GM12878 (cell line): ENCODE results near the gene GMCL1. TPM values are rescaled to one million over a fixed set of nuclear protein-coding genes. Genes with fewer than 3 reads are reported as not detected.

Experiments used
- ATAC-seq: fragments of 200-7000 bp; cut with Tn5 transposase; 3 replicates; pipeline ENCODE4 v1.9.1; 2020; ENCODE audit warnings: mild to moderate bottlenecking, moderate library complexity
- BruUV-seq: library from RNA; stranded (reverse); fragments of 400-500 nt; replicated peaks from 2 replicates; lab custom pipeline; 2021; lab: Mats Ljungman, UMichigan
- CTCF ChIA-PET: fragments of 300-600 bp; sonication (Branson Sonifier 250); formaldehyde crosslinking; extraction: SDS; loops from one replicate; lab custom pipeline; 2021; ENCODE audit warnings: inconsistent platforms; lab: Yijun Ruan, JAX
- POLR2A ChIA-PET: fragments of 350-600 bp; formaldehyde crosslinking; extraction: SDS; loops from one replicate; lab custom pipeline; 2021; ENCODE audit warnings: inconsistent platforms; lab: Charles Lee
- RAD21 ChIA-PET: fragments of 300-600 bp; sonication (Branson Sonifier 250); formaldehyde crosslinking; loops from one replicate; lab custom pipeline; 2023; ENCODE audit warnings: antibody characterized with exemption; ENCODE audit not compliant: unreplicated experiment; lab: Charles Lee
- SMC1A ChIA-PET: fragments of 300-600 bp; sonication (Branson Sonifier 250); formaldehyde crosslinking; loops from one replicate; lab custom pipeline; 2023; ENCODE audit not compliant: unreplicated experiment, uncharacterized antibody; lab: Charles Lee
- DNase-seq: peaks from one replicate; pipeline ENCODE4 v3.0.0-alpha.2; 2011; ENCODE audit warnings: low read depth, low spot score
- FAIRE-seq: peaks from 3 replicates; lab custom pipeline; 2011; peaks lifted over from hg19 to GRCh38; lab: Jason Lieb, UNC
- H2AFZ ChIP-seq: 2 replicates; pipeline ENCODE4 v1.6.0; 2011; ENCODE audit warnings: low read depth, low read length, control low read depth; ENCODE audit not compliant: control insufficient read depth
- H3K27ac ChIP-seq: 2 replicates; pipeline ENCODE4 v1.5.1; 2011; ENCODE audit warnings: control low read depth; ENCODE audit not compliant: control insufficient read depth, insufficient read depth
- H3K27me3 ChIP-seq, 2 experiments: replicated peaks in 1 of 2; 2 replicates each; pipeline versions ENCODE4 v1.6.0 to v1.6.1; 2011; ENCODE audit warnings: low read length in 1 of 2; ENCODE audit not compliant: control insufficient read depth in 2 of 2, insufficient read depth in 2 of 2
- H3K36me3 ChIP-seq, 2 experiments: 2 replicates each; pipeline ENCODE4 v1.5.1; 2011; ENCODE audit warnings: low read length in 1 of 2; ENCODE audit not compliant: control insufficient read depth in 2 of 2, insufficient read depth in 2 of 2
- H3K4me1 ChIP-seq: 2 replicates; pipeline ENCODE4 v1.6.1; 2011; ENCODE audit warnings: mild to moderate bottlenecking, low read length, moderate library complexity, mixed read lengths; ENCODE audit not compliant: control insufficient read depth, insufficient read depth
- H3K4me2 ChIP-seq: 2 replicates; pipeline ENCODE4 v1.6.0; 2011; ENCODE audit warnings: control low read depth; ENCODE audit not compliant: control insufficient read depth, insufficient read depth
- H3K4me3 ChIP-seq: fragments of 200-600 bp; sonication (generic); 2 replicates; pipeline ENCODE4 v1.5.1; 2016
- H3K79me2 ChIP-seq: 2 replicates; pipeline ENCODE4 v1.6.0; 2011; ENCODE audit warnings: low read length; ENCODE audit not compliant: control insufficient read depth, insufficient read depth
- H3K9ac ChIP-seq: 2 replicates; pipeline ENCODE4 v1.8.0; 2011; ENCODE audit warnings: low read length, control low read depth, mixed read lengths; ENCODE audit not compliant: control insufficient read depth, insufficient read depth
- H3K9me3 ChIP-seq: replicated peaks from 3 replicates; pipeline ENCODE4 v1.5.1; 2011; ENCODE audit warnings: mild to moderate bottlenecking, low read length; ENCODE audit not compliant: control insufficient read depth, insufficient read depth
- H4K20me1 ChIP-seq: 2 replicates; pipeline ENCODE4 v1.6.0; 2011; ENCODE audit not compliant: control insufficient read depth, insufficient read depth
- ASH2L ChIP-seq: fragments of 300-600, 200-600 bp; sonication (generic); IDR thresholded peaks from 2 replicates; pipeline ENCODE4 v1.6.1; 2017; ENCODE audit warnings: low read depth, mild to moderate bottlenecking, borderline replicate concordance
- E2F4 ChIP-seq: IDR thresholded peaks from 2 replicates; pipeline ENCODE4 v1.6.1; 2012; ENCODE audit warnings: low read depth, low read length, improper control_type of control experiment
- MEF2A ChIP-seq: IDR thresholded peaks from 2 replicates; pipeline ENCODE4 v1.6.1; 2011; ENCODE audit warnings: low read depth, mild to moderate bottlenecking, low read length, moderate library complexity; ENCODE audit not compliant: insufficient read depth
- NR2F1 ChIP-seq: fragments of 450-650 bp; conservative IDR thresholded peaks from 2 replicates; pipeline ENCODE4 v1.6.1; 2017; ENCODE audit warnings: mild to moderate bottlenecking
- SMAD5 ChIP-seq: IDR thresholded peaks from 2 replicates; pipeline ENCODE4 v1.6.1; 2016; ENCODE audit warnings: antibody characterized with exemption, low read depth
- STAT1 ChIP-seq: fragments of 450-650 bp; conservative IDR thresholded peaks from 2 replicates; pipeline ENCODE4 v1.6.1; 2014; ENCODE audit warnings: antibody characterized with exemption, mild to moderate bottlenecking
- TCF3 ChIP-seq: IDR thresholded peaks from 2 replicates; pipeline ENCODE4 v1.6.1; 2012; ENCODE audit warnings: low read depth, mild to moderate bottlenecking, low read length, borderline replicate concordance; ENCODE audit not compliant: insufficient read depth
- WGBS: methylation state at CpG from one replicate; pipeline ENCODE4 v1.1.6; 2016; ENCODE audit warnings: low lambda C conversion rate; ENCODE audit not compliant: insufficient replicate concordance, insufficient coverage; ENCODE audit errors: missing lambda C conversion rate; 5-methylcytosine and 5-hydroxymethylcytosine counted together
- in situ Hi-C: fragments of 300-500 bp; cut with MboI; formaldehyde crosslinking; loops from 9 replicates; pipeline ENCODE4 v1.14.3; 2018; ENCODE audit warnings: mixed read lengths
- intact Hi-C: fragments of 100-400 bp; cut with micrococcal nuclease; formaldehyde crosslinking; loops from one replicate; pipeline ENCODE4 v1.14.2; 2022; ENCODE audit not compliant: unreplicated experiment
- polyA plus RNA-seq, 11 experiments: library from polyadenylated mRNA; depleted of rRNA in 4 of 11; unstranded in 6 of 11; stranded (reverse) in 5 of 11; fragments of >200 nt; fragmentation: Nextera tagmentation in 4 of 11; fragmentation: Illumina TruSeq in 1 of 11; extraction: Ambion mirVana in 4 of 11; extraction: Trizol in 1 of 11; gene quantifications; 1 replicate in 1 of 11; 2 replicates in 10 of 11; pipeline versions ENCODE4 v1.2.1 to v1.2.3, GENCODE V29; 2011 to 2016; ENCODE audit warnings: inconsistent platforms in 2 of 11, missing spikeins in 2 of 11, low read depth in 1 of 11
- total RNA-seq, 4 experiments: library from RNA; depleted of rRNA in 3 of 4; stranded (reverse); fragments of >200 nt in 3 of 4; fragmentation: Illumina TruSeq in 1 of 4; extraction: Trizol in 1 of 4; gene quantifications; 2 replicates each; pipeline versions ENCODE4 v1.2.1 to v1.2.3, GENCODE V29; 2013 to 2021

Gene GMCL1
- total and polyA plus RNA-seq, 10 of the 15 experiments (the other 5 are each of a cell fraction or from before 2014, with no cell fraction given): 3.7 to 21.4 (median 12.3) TPM

- TF ChIP-seq MEF2A: peak; percentile 66; the same call in 1 of the 2 replicates
- no peak for TF ChIP-seq STAT1
- TF ChIP-seq NR2F1: peak; percentile 74
- TF ChIP-seq E2F4: no peak
Observed at GRCh38 chr2:69789772-69790600, 39.5 kb upstream of the GMCL1 start (continued).

- 53% methylated on average over 1 of the region's 1 CpG for WGBS
- RAD21 ChIA-PET: interaction anchor here (1.0 to 4.8 kb wide), 17 partner anchors 9 to 354 kb away, joined by 3 to 88 read pairs (median 11); partner anchors contain the start of genes ANXA4 and NFU1
- peaks cover 2 to 3% of the 10 kb centered on the region in 2 experiments; a peak in 1 of 4 replicates for H3K36me3 ChIP-seq
- H3K9ac ChIP-seq: peak overlapping the region; percentile 65; the same call in 1 of the 2 replicates
- POLR2A ChIA-PET: interaction anchor here (0.7 to 3.6 kb wide), 11 partner anchors 10 to 58 kb away, joined by 3 to 40 read pairs (median 7); partner anchors contain the start of gene ANXA4
- no peak for DNase-seq
- H3K4me1 ChIP-seq: peaks cover 32% of the 10 kb centered on the region
- intact Hi-C loops: no loop called here
- TF ChIP-seq SMAD5: no peak
- no peak for TF ChIP-seq ASH2L
- TF ChIP-seq TCF3: no peak
- FAIRE-seq: no peak
- no peaks in the 10 kb centered on the region for H3K27me3 ChIP-seq
- no peak overlapping the region for H2AFZ ChIP-seq
- H3K9me3 ChIP-seq: no peaks in the 10 kb centered on the region; the same call in 2 of the 3 replicates
- H4K20me1 ChIP-seq: no peaks in the 10 kb centered on the region
- SMC1A ChIA-PET: interaction anchor here (0.9 to 7.5 kb wide), 19 partner anchors 9 to 279 kb away, joined by 3 to 94 read pairs (median 19); no protein-coding TSS in a partner anchor
- CTCF ChIA-PET: interaction anchor here (0.6 to 3.5 kb wide), 17 partner anchors 9 to 234 kb away, joined by 3 to 31 read pairs (median 6); partner anchors contain the start of gene MXD1
- in situ Hi-C loops: no loop called here
- no TSS peak for BruUV-seq
- peak overlapping the region; percentile 92 for H3K27ac ChIP-seq
- no peaks in the 10 kb centered on the region; the same call in 1 of the 2 replicates for H3K79me2 ChIP-seq
- H3K4me3 ChIP-seq: peak overlapping the region; percentile 37; the same call in 1 of the 2 replicates
- no peak for ATAC-seq
- peak overlapping the region; percentile 77 for H3K4me2 ChIP-seq
Observed at GRCh38 chr2:69790601-69790959, 38.9 kb upstream of the GMCL1 start.
